Neural progenitor cell (in vitro differentiated cells): ENCODE data around the gene ITPA. TPM values are rescaled to one million over a fixed set of nuclear protein-coding genes. Genes with fewer than 3 reads are reported as not detected.

Source experiments
- DNase-seq: peaks from one replicate; pipeline ENCODE4 v3.0.0-alpha.2; 2016; ENCODE audit warnings: low spot score
- H2AFZ ChIP-seq: fragments of 200-600 bp; sonication (generic); replicated peaks from 2 replicates; pipeline ENCODE4 v1.6.1; 2016; ENCODE audit warnings: antibody characterized with exemption
- H3F3A ChIP-seq: fragments of 200-600 bp; sonication (generic); 2 replicates; pipeline ENCODE4 v1.6.1; 2016; ENCODE audit warnings: antibody characterized with exemption, low read depth
- H3K27ac ChIP-seq: fragments of 200-600 bp; sonication (generic); 2 replicates; pipeline ENCODE4 v1.5.1; 2016; ENCODE audit warnings: mild to moderate bottlenecking
- H3K27me3 ChIP-seq: fragments of 200-600 bp; sonication (generic); 2 replicates; pipeline ENCODE4 v1.6.1; 2016; ENCODE audit warnings: mild to moderate bottlenecking, moderate library complexity
- H3K36me3 ChIP-seq: fragments of 200-600 bp; sonication (generic); 2 replicates; pipeline ENCODE4 v1.5.1; 2016
- H3K4me1 ChIP-seq: fragments of 200-600 bp; sonication (generic); 2 replicates; pipeline ENCODE4 v1.6.1; 2016; ENCODE audit warnings: mixed run types
- H3K4me2 ChIP-seq: fragments of 200-600 bp; sonication (generic); 2 replicates; pipeline ENCODE4 v1.6.1; 2016
- H3K4me3 ChIP-seq: fragments of 200-600 bp; sonication (generic); 2 replicates; pipeline ENCODE4 v1.5.1; 2016
- H3K79me2 ChIP-seq: fragments of 200-600 bp; sonication (generic); 2 replicates; pipeline ENCODE4 v1.6.1; 2016; ENCODE audit warnings: low read depth
- H3K9ac ChIP-seq: fragments of 200-600 bp; sonication (generic); 2 replicates; pipeline ENCODE4 v1.6.1; 2016
- H3K9me3 ChIP-seq: fragments of 200-600 bp; sonication (generic); 2 replicates; pipeline ENCODE4 v1.5.1; 2016; ENCODE audit warnings: low read depth
- H4K20me1 ChIP-seq: fragments of 200-600 bp; sonication (generic); 2 replicates; pipeline ENCODE4 v1.6.1; 2016; ENCODE audit warnings: low read depth
- H3K27ac Mint-ChIP-seq: 3 replicates; pipeline ENCODE4 v1.8.0; 2021; ENCODE audit warnings: mixed read lengths
- H3K27me3 Mint-ChIP-seq: 2 replicates; pipeline ENCODE4 v1.8.0; 2022; ENCODE audit warnings: low read depth, mild to moderate bottlenecking, inconsistent platforms, moderate library complexity, mixed read lengths; ENCODE audit not compliant: insufficient read depth
- H3K36me3 Mint-ChIP-seq: 3 replicates; pipeline ENCODE4 v1.8.0; 2021; ENCODE audit warnings: mixed read lengths
- H3K4me1 Mint-ChIP-seq: 3 replicates; pipeline ENCODE4 v1.8.0; 2021; ENCODE audit warnings: mixed read lengths
- H3K4me3 Mint-ChIP-seq: 3 replicates; pipeline ENCODE4 v1.8.0; 2021; ENCODE audit warnings: mild to moderate bottlenecking, moderate library complexity, mixed read lengths
- H3K9me3 Mint-ChIP-seq: 3 replicates; pipeline ENCODE4 v1.8.0; 2020; ENCODE audit warnings: mixed read lengths
- CTCF ChIP-seq: fragments of 200-600 bp; sonication (generic); IDR thresholded peaks from 2 replicates; pipeline ENCODE4 v1.5.1; 2017; ENCODE audit warnings: antibody characterized with exemption, mild to moderate bottlenecking
- EZH2 ChIP-seq: fragments of 200-600 bp; sonication (generic); IDR thresholded peaks from 2 replicates; pipeline ENCODE4 v1.6.1; 2017; ENCODE audit warnings: antibody characterized with exemption, mild to moderate bottlenecking, moderate library complexity
- EZH2phosphoT487 ChIP-seq: fragments of 200-600 bp; sonication (generic); IDR thresholded peaks from 2 replicates; pipeline ENCODE4 v1.6.1; 2017; ENCODE audit warnings: antibody characterized with exemption
- total RNA-seq: library from RNA; depleted of rRNA; stranded (reverse); fragments of >200 nt; gene quantifications from 2 replicates; pipeline ENCODE4 v1.2.3, GENCODE V29; 2015; ENCODE audit warnings: low replicate concordance

The ITPA gene
- total RNA-seq, 1 donor from 2014 or later = 18.2 TPM

- Histone ChIP-seq H3K9ac (no peak overlapping the region), H3K4me2 (no peak overlapping the region), H4K20me1 (peaks cover 18% of the 10 kb centered on the region), H3K4me1 (peaks cover 4% of the 10 kb centered on the region), H3K79me2 (no peaks in the 10 kb centered on the region), H3K27me3 (peaks cover 35% of the 10 kb centered on the region), H3K36me3 (no peaks in the 10 kb centered on the region), H3K9me3 (no peaks in the 10 kb centered on the region), H2AFZ (no peak overlapping the region), H3K27ac (no peak overlapping the region), H3F3A (peaks cover 13% of the 10 kb centered on the region), H3K4me3 (no peak overlapping the region)
- Mint-ChIP-seq H3K36me3 (peaks cover 17% of the 10 kb centered on the region), H3K9me3 (no peaks in the 10 kb centered on the region), H3K4me1 (peaks cover 5% of the 10 kb centered on the region), H3K27ac (no peak overlapping the region), H3K4me3 (no peak overlapping the region), H3K27me3 (peaks cover 20% of the 10 kb centered on the region)
- TF ChIP-seq CTCF = no peak
- TF ChIP-seq EZH2 = no peak
- no peak for TF ChIP-seq EZH2phosphoT487
- no peak for DNase-seq
These were observed 42.5 kb downstream of the ITPA start for GRCh38 chr20:3251806-3252205.

GRCh38 chr20:3255728-3256127 lies 46.4 kb downstream of the ITPA start:
- no peaks in the 10 kb centered on the region for H3K4me1 Mint-ChIP-seq
- peaks cover 7% of the 10 kb centered on the region for H3K27me3 Mint-ChIP-seq
- Histone ChIP-seq H3K27me3 (no peaks in the 10 kb centered on the region), H3K36me3 (no peaks in the 10 kb centered on the region), H3K4me2 (no peak overlapping the region), H3K9me3 (no peaks in the 10 kb centered on the region), H3K9ac (no peak overlapping the region), H3K79me2 (no peaks in the 10 kb centered on the region), H2AFZ (no peak overlapping the region), H3F3A (no peaks in the 10 kb centered on the region), H3K4me3 (no peak overlapping the region), H4K20me1 (peaks cover under 1% of the 10 kb centered on the region), H3K27ac (no peak overlapping the region), H3K4me1 (no peaks in the 10 kb centered on the region)
- peaks cover 22% of the 10 kb centered on the region for H3K36me3 Mint-ChIP-seq
- no peak overlapping the region for H3K27ac Mint-ChIP-seq
- no peaks in the 10 kb centered on the region for H3K9me3 Mint-ChIP-seq
- TF ChIP-seq EZH2 (no peak), EZH2phosphoT487 (no peak)
- no peak overlapping the region for H3K4me3 Mint-ChIP-seq
- DNase-seq = no peak

- H3K4me3 ChIP-seq = no peak overlapping the region
- Mint-ChIP-seq H3K9me3 (no peaks in the 10 kb centered on the region), H3K27ac (no peak overlapping the region), H3K27me3 (peaks cover 7% of the 10 kb centered on the region), H3K4me1 (no peaks in the 10 kb centered on the region), H3K36me3 (peaks cover 27% of the 10 kb centered on the region), H3K4me3 (no peak overlapping the region)
- H3K27ac ChIP-seq = no peak overlapping the region
- H3K4me2 ChIP-seq = no peak overlapping the region
- no peaks in the 10 kb centered on the region for H3K36me3 ChIP-seq
- H3K9ac ChIP-seq = no peak overlapping the region
- no peaks in the 10 kb centered on the region for H3K4me1 ChIP-seq
- H2AFZ ChIP-seq = no peak overlapping the region
- no peaks in the 10 kb centered on the region for H4K20me1 ChIP-seq
- DNase-seq = no peak
- no peaks in the 10 kb centered on the region for H3K27me3 ChIP-seq
- H3K9me3 ChIP-seq = no peaks in the 10 kb centered on the region
- no peak for TF ChIP-seq EZH2
- no peak for TF ChIP-seq CTCF
- TF ChIP-seq EZH2phosphoT487 = no peak
- no peaks in the 10 kb centered on the region for H3F3A ChIP-seq
- no peaks in the 10 kb centered on the region for H3K79me2 ChIP-seq
These were observed 49.1 kb downstream of the ITPA start for GRCh38 chr20:3258429-3258828.

DNA sequence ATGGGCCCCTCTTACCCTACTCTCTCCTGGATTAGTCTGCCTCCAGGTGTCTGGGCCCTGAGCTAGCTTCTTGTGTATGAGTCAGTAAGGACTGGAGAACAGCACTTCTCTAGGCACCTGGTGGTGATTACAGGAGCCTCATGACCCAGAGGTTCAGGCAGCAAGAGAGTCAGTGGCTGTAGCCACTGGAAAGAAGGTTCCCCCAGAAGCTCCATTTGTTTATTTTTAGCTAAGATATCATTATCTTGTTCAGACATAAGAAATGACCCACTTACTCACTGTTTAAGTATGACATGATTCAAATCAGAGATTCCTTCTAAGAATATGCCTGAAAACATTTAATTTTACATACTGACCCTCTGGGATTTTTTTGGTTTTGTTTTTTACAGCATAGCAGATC lies 53.3 kb downstream of the ITPA start:
- no peak overlapping the region for H2AFZ ChIP-seq
- no peak for DNase-seq
- Mint-ChIP-seq H3K27ac (no peak overlapping the region), H3K9me3 (no peaks in the 10 kb centered on the region), H3K36me3 (peaks cover 25% of the 10 kb centered on the region), H3K27me3 (peaks cover 7% of the 10 kb centered on the region), H3K4me3 (no peak overlapping the region), H3K4me1 (no peaks in the 10 kb centered on the region)
- no peak overlapping the region for H3K4me3 ChIP-seq
- H3K9me3 ChIP-seq = no peaks in the 10 kb centered on the region
- no peaks in the 10 kb centered on the region for H4K20me1 ChIP-seq
- no peak overlapping the region for H3K4me2 ChIP-seq
- H3K36me3 ChIP-seq = no peaks in the 10 kb centered on the region
- H3K4me1 ChIP-seq = no peaks in the 10 kb centered on the region
- H3F3A ChIP-seq = no peaks in the 10 kb centered on the region
- no peak overlapping the region for H3K27ac ChIP-seq
- no peaks in the 10 kb centered on the region for H3K27me3 ChIP-seq
- no peaks in the 10 kb centered on the region for H3K79me2 ChIP-seq
- no peak overlapping the region for H3K9ac ChIP-seq
- no peak for TF ChIP-seq EZH2
- no peak for TF ChIP-seq CTCF
- TF ChIP-seq EZH2phosphoT487 = no peak
